ENCODE data around the gene TNFRSF1B. TPM values are rescaled to one million over a fixed set of nuclear protein-coding genes. Genes with fewer than 3 reads are reported as not detected.
"Not testable (repeated sequence)": the region's sequence is repeated elsewhere in the genome, so short reads cannot be mapped to it uniquely, and the experiment has no call there.

TNFRSF1B gene
- total RNA-seq, 1 donor from 2014 or later: 5.1 TPM

- H3K4me1 Mint-ChIP-seq (ENCODE audit: low read depth, unreplicated experiment): no peaks in the 10 kb centered on the region
- DNase-seq: no peak
- H3K4me3 Mint-ChIP-seq (ENCODE audit: unreplicated experiment): no peak overlapping the region
- peaks cover 12% of the 10 kb centered on the region for H3K9me3 Mint-ChIP-seq (ENCODE audit: unreplicated experiment)
- TF ChIP-seq CTCF (IDR thresholded peaks at IDR 0.05; ENCODE audit: partially characterized antibody, unreplicated experiment): no peak
- H3K27ac Mint-ChIP-seq (ENCODE audit: unreplicated experiment): no peak overlapping the region
- H3K36me3 Mint-ChIP-seq (ENCODE audit: unreplicated experiment): no peaks in the 10 kb centered on the region
- peaks cover 9% of the 10 kb centered on the region for H3K27me3 Mint-ChIP-seq (ENCODE audit: unreplicated experiment)
These were observed 48.5 kb downstream of the TNFRSF1B start for GRCh38 chr1:12215118-12215961.

- Mint-ChIP-seq H3K4me1 (ENCODE audit: low read depth, unreplicated experiment) (no peaks in the 10 kb centered on the region), H3K36me3 (ENCODE audit: unreplicated experiment) (peaks cover 7% of the 10 kb centered on the region), H3K9me3 (ENCODE audit: unreplicated experiment) (peaks cover 12% of the 10 kb centered on the region), H3K27ac (ENCODE audit: unreplicated experiment) (no peak overlapping the region), H3K27me3 (ENCODE audit: unreplicated experiment) (peaks cover 2% of the 10 kb centered on the region), H3K4me3 (ENCODE audit: unreplicated experiment) (no peak overlapping the region)
- TF ChIP-seq CTCF (IDR thresholded peaks at IDR 0.05; ENCODE audit: partially characterized antibody, unreplicated experiment): no peak
- DNase-seq: no peak
These were observed 53.0 kb downstream of the TNFRSF1B start for GRCh38 chr1:12219800-12220199.

- no peak for DNase-seq
- Mint-ChIP-seq H3K27ac (ENCODE audit: unreplicated experiment) (no peak overlapping the region), H3K27me3 (ENCODE audit: unreplicated experiment) (no peaks in the 10 kb centered on the region), H3K4me1 (ENCODE audit: low read depth, unreplicated experiment) (no peaks in the 10 kb centered on the region), H3K36me3 (ENCODE audit: unreplicated experiment) (peaks cover 7% of the 10 kb centered on the region), H3K9me3 (ENCODE audit: unreplicated experiment) (peaks cover 10% of the 10 kb centered on the region), H3K4me3 (ENCODE audit: unreplicated experiment) (no peak overlapping the region)
- no peak for TF ChIP-seq CTCF (IDR thresholded peaks at IDR 0.05; ENCODE audit: partially characterized antibody, unreplicated experiment)
These were observed 54.1 kb downstream of the TNFRSF1B start for GRCh38 chr1:12220890-12221289.

- not testable (repeated sequence) for H3K4me1 Mint-ChIP-seq (ENCODE audit: low read depth, unreplicated experiment); H3K27ac Mint-ChIP-seq (ENCODE audit: unreplicated experiment); H3K27me3 Mint-ChIP-seq (ENCODE audit: unreplicated experiment); H3K9me3 Mint-ChIP-seq (ENCODE audit: unreplicated experiment); H3K4me3 Mint-ChIP-seq (ENCODE audit: unreplicated experiment); H3K36me3 Mint-ChIP-seq (ENCODE audit: unreplicated experiment); DNase-seq
These were observed 55.9 kb downstream of the TNFRSF1B start for GRCh38 chr1:12222700-12223099.

- H3K36me3 Mint-ChIP-seq (ENCODE audit: unreplicated experiment); H3K9me3 Mint-ChIP-seq (ENCODE audit: unreplicated experiment); H3K4me3 Mint-ChIP-seq (ENCODE audit: unreplicated experiment); H3K27me3 Mint-ChIP-seq (ENCODE audit: unreplicated experiment); H3K4me1 Mint-ChIP-seq (ENCODE audit: low read depth, unreplicated experiment); DNase-seq; H3K27ac Mint-ChIP-seq (ENCODE audit: unreplicated experiment): not testable (repeated sequence)
These were observed 57.3 kb downstream of the TNFRSF1B start for GRCh38 chr1:12224092-12224491.

- H3K4me1 Mint-ChIP-seq (ENCODE audit: low read depth, unreplicated experiment): no peaks in the 10 kb centered on the region
- H3K9me3 Mint-ChIP-seq (ENCODE audit: unreplicated experiment): peaks cover 4% of the 10 kb centered on the region
- peaks cover 2% of the 10 kb centered on the region for H3K27me3 Mint-ChIP-seq (ENCODE audit: unreplicated experiment)
- DNase-seq: no peak
- no peak for TF ChIP-seq CTCF (IDR thresholded peaks at IDR 0.05; ENCODE audit: partially characterized antibody, unreplicated experiment)
- no peak overlapping the region for H3K27ac Mint-ChIP-seq (ENCODE audit: unreplicated experiment)
- peak overlapping the region; percentile 68 for H3K4me3 Mint-ChIP-seq (ENCODE audit: unreplicated experiment)
- H3K36me3 Mint-ChIP-seq (ENCODE audit: unreplicated experiment): no peaks in the 10 kb centered on the region
These were observed 62.2 kb downstream of the TNFRSF1B start for GRCh38 chr1:12228979-12229378.
